HG03135 (cell line): ENCODE results near the gene FRMD8.

Experiments used
- ATAC-seq: cut with Tn5 transposase; IDR thresholded peaks from one replicate; pipeline ENCODE4 v1.9.1; 2021; ENCODE audit warnings: mild to moderate bottlenecking, moderate library complexity; ENCODE audit not compliant: unreplicated experiment

The FRMD8 gene

GRCh38 chr11:65373839-65374580, 12.4 kb upstream of the FRMD8 start:
- no peak for ATAC-seq

DNA sequence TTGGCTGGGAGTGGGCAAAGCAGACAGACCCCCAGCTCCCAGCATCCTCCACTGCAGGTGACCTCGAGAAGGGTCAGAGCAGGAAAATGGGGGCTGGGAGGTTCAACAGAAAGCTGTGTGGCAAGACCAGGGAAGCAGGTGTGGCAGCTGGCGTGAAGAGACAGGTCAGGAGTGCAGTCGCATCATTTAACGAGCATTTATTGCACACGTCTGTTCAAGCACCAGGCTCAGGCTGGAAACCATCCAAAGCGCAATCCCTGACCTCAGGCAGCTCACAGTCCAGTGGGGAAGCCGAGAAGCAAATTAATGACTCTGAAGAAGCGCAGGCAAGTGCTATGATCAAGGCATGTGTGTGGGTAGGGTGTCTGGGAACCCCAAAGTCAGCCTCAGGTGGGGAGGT, 11.4 kb upstream of the FRMD8 start:
- no peak for ATAC-seq

DNA sequence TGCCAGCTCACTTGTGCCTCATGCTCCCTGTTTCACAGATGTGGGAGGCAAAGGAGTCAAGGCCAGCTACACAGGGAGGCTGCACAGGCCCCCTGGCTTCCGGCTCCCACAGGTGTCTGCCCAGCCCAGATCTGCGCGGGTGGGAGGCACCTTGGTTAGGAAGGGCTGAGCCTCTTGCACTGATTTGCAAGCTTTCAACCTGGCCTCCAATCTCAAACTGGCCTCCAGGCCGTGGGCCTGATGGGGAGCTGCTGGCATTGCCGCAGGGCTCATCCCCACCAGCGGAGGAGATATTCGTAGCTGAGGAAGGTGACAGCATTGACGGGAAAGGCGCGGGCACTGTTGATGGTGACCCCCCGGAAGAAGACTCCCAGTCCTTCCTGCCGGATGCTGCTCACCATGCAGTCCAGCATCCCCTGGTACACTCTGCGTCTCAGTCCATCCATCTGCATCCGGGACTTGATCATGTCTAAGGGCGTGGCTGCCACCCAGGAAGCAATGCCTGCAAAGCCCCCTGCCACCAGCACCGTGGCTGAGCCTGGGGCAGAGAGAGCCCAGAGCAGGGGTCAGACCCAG, 10.2 kb upstream of the FRMD8 start:
- ATAC-seq = no peak

- ATAC-seq = no peak
These were observed 9.4 kb upstream of the FRMD8 start for GRCh38 chr11:65377036-65377435.

GRCh38 chr11:65377777-65378176, 8.7 kb upstream of the FRMD8 start:
- no peak for ATAC-seq

- no peak for ATAC-seq
These were observed 8.1 kb upstream of the FRMD8 start for GRCh38 chr11:65378208-65378927.

DNA sequence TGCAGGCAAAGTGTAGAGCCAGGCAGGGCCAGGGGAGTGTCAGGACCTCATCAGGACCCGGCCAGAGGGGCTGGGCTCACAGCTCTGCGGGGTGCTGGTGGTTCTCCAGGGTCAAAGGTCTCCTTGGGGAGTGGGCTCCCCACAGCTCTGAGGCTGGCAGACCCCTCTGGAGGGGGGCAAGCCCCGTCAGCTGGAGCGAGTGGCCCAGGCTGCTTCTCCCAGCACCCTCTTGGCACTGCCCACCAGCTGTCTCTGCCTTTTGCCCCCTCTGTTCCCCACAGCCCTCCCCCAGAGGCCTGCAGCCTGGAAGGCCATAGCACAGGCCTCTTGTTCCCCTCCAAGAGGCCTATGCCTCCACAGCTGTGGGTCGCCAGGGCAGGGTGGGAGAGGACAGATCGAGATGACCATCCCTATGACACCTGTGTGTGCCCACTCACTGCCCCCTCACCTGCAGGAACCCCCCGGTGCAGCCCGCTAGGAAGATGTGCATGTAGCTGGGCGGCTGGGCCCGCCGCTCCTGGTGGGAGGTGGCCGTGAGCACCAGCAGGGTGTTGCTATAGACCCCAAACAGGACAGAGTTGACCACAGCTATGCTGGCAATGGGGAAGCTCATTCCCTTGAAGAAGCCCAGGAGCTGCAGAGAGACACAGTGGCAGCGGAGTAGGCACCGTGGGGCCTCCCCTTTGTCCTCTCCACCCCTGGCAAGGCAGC, 7.4 kb upstream of the FRMD8 start:
- no peak for ATAC-seq

GRCh38 chr11:65379698-65380459, 6.6 kb upstream of the FRMD8 start:
- no peak for ATAC-seq

- no peak for ATAC-seq
These were observed 5.8 kb upstream of the FRMD8 start for GRCh38 chr11:65380460-65381119.

- ATAC-seq = no peak
These were observed 4.8 kb upstream of the FRMD8 start for GRCh38 chr11:65381716-65382032.

GRCh38 chr11:65382033-65382803, 4.2 kb upstream of the FRMD8 start, which contains the start of gene SLC25A45:
TSS of gene SLC25A45 (minus strand) at chr11:65382646. CDS start at chr11:65381951, 695 bp downstream.
- peak; percentile 56 for ATAC-seq

DNA sequence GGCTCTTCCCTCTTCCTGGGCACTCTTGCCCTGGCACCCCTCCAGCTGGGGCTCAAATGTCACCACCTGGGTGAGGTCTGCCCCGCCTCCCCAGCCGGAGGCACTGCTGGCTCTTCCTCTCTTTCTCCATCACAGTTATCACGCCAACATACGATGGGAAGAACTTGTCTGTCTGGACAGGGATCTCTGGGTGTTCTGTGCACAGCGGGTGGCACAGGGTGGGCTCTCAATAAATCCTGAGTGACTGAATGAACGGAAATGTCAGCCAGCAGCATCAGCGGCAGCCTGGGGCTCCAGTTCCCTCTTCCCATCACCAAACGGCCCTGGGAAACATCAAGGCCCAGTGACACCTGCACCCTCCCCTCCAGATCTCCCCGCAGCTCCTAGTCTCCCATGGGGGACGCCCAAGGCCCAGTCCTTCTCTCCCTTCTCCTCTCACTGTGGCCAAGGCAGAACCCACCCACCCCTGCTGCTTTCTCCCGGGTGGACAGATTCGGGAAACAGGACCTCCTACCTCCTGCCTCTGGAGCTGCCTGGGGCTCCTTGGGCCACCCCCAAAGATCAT, 3.6 kb upstream of the FRMD8 start:
- no peak for ATAC-seq

- ATAC-seq = no peak
These were observed 2.7 kb upstream of the FRMD8 start for GRCh38 chr11:65383778-65384177.

- ATAC-seq = no peak
These were observed 2.0 kb upstream of the FRMD8 start for GRCh38 chr11:65384301-65384889.

GRCh38 chr11:65388731-65389130, 2.3 kb downstream of the FRMD8 start:
- ATAC-seq = no peak

DNA sequence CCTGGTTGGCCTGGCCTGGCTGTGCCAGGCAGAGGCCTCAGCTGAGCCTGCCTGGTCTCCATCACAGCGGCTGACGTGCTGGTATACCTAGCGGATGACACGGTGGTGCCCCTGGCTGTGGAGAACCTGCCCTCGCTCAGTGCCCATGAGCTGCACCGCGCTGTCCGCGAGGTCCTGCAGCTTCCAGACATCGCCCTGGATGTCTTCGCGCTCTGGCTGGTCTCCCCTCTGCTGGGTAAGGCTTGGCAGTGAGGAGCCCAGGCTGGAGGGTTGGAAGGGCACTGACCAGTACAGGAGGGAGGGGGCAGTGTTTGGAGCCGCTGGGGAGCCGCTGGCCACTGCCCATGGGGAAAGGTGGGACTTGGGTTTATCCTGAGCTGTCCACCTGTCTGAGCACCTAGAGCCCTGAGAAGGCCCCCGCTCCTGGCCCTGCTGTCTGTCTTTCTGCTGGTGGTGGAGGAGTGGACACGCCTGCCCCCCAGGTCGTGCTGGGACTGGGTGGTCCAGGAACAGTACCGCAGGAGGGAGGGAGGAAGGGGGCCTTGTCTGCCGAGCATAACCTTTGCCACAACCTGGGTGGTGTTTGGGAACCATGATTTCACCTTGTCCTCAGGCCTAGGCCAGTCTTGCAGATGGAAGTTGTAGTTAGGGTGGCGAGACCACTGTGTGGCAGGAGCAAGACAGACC, 3.0 kb downstream of the FRMD8 start:
- ATAC-seq = no peak

- ATAC-seq = no peak
These were observed 3.9 kb downstream of the FRMD8 start for GRCh38 chr11:65390099-65390941.
